GM23338 (cell line): Measurements from ENCODE around the gene NEK10. TPM values are rescaled to one million over a fixed set of nuclear protein-coding genes. Genes with fewer than 3 reads are reported as not detected.

Experiments
- ATAC-seq: fragments of 200-7000 bp; cut with Tn5 transposase; 3 replicates; pipeline ENCODE4 v1.9.1; 2020
- DNase-seq: peaks from one replicate; pipeline ENCODE4 v3.0.0-alpha.2; 2015; ENCODE audit warnings: low spot score
- H2AFZ ChIP-seq: fragments of 200-600 bp; sonication (generic); 2 replicates; pipeline ENCODE4 v1.8.0; 2016; ENCODE audit warnings: antibody characterized with exemption, mild to moderate bottlenecking, moderate library complexity
- H3F3A ChIP-seq: fragments of 200-600 bp; sonication (generic); replicated peaks from 2 replicates; pipeline ENCODE4 v1.8.0; 2017; ENCODE audit warnings: antibody characterized with exemption, mixed run types, low read depth
- H3K27ac ChIP-seq: fragments of 200-600 bp; sonication (generic); 2 replicates; pipeline ENCODE4 v1.6.1; 2016; ENCODE audit warnings: low read depth
- H3K27me3 ChIP-seq: fragments of 200-600 bp; sonication (generic); 2 replicates; pipeline ENCODE4 v1.8.0; 2016; ENCODE audit warnings: mild to moderate bottlenecking, mixed run types, moderate library complexity; ENCODE audit not compliant: insufficient read depth
- H3K36me3 ChIP-seq: fragments of 200-600 bp; sonication (generic); 2 replicates; pipeline ENCODE4 v1.8.0; 2016; ENCODE audit warnings: mild to moderate bottlenecking; ENCODE audit not compliant: insufficient read depth
- H3K4me1 ChIP-seq: fragments of 200-600 bp; sonication (generic); 2 replicates; pipeline ENCODE4 v1.8.0; 2016; ENCODE audit warnings: mild to moderate bottlenecking, moderate library complexity; ENCODE audit not compliant: insufficient read depth
- H3K4me2 ChIP-seq: fragments of 200-600 bp; sonication (generic); 2 replicates; pipeline ENCODE4 v1.7.1; 2017; ENCODE audit warnings: mixed run types
- H3K4me3 ChIP-seq: fragments of 200-600 bp; sonication (generic); 2 replicates; pipeline ENCODE4 v1.6.1; 2016; ENCODE audit warnings: mixed run types
- H3K79me2 ChIP-seq: fragments of 200-600 bp; sonication (generic); replicated peaks from 2 replicates; pipeline ENCODE4 v1.8.0; 2017; ENCODE audit warnings: mild to moderate bottlenecking; ENCODE audit not compliant: insufficient read depth
- H3K9me2 ChIP-seq: fragments of 200-600 bp; sonication (generic); 2 replicates; pipeline ENCODE4 v1.8.0; 2017; ENCODE audit not compliant: insufficient read depth
- H4K20me1 ChIP-seq: fragments of 200-600 bp; sonication (generic); replicated peaks from 2 replicates; pipeline ENCODE4 v1.8.0; 2017; ENCODE audit warnings: mild to moderate bottlenecking; ENCODE audit not compliant: insufficient read depth
- H3K27ac Mint-ChIP-seq: 2 replicates; pipeline ENCODE4 v1.8.0; 2020; ENCODE audit warnings: inconsistent platforms, mild to moderate bottlenecking, moderate library complexity, mixed read lengths
- H3K27me3 Mint-ChIP-seq: 3 replicates; pipeline ENCODE4 v1.8.0; 2022; ENCODE audit warnings: low read depth, mild to moderate bottlenecking, moderate library complexity, mixed read lengths, inconsistent platforms; ENCODE audit not compliant: insufficient read depth, poor library complexity
- H3K36me3 Mint-ChIP-seq: 3 replicates; pipeline ENCODE4 v1.8.0; 2021; ENCODE audit warnings: low read depth, mild to moderate bottlenecking, inconsistent platforms, moderate library complexity, mixed read lengths
- H3K4me1 Mint-ChIP-seq: 3 replicates; pipeline ENCODE4 v1.8.0; 2020; ENCODE audit warnings: mild to moderate bottlenecking, inconsistent platforms, mixed read lengths
- H3K4me3 Mint-ChIP-seq: 3 replicates; pipeline ENCODE4 v1.8.0; 2021; ENCODE audit warnings: moderate library complexity, mild to moderate bottlenecking, inconsistent platforms, mixed read lengths
- H3K9me3 Mint-ChIP-seq: 3 replicates; pipeline ENCODE4 v1.8.0; 2020; ENCODE audit warnings: moderate library complexity, mild to moderate bottlenecking, inconsistent platforms, mixed read lengths
- CREB1 ChIP-seq: fragments of 250-450 bp; sonication (Bioruptor Pico); IDR thresholded peaks from 2 replicates; pipeline ENCODE4 v1.5.0; 2020; ENCODE audit warnings: low read depth, mild to moderate bottlenecking, moderate library complexity
- CTCF ChIP-seq, 2 experiments: fragments of 200-600 bp in 1 of 2; sonication (generic) in 1 of 2; conservative IDR thresholded peaks; 2 replicates each; pipeline versions ENCODE4 v1.5.1 to v1.6.1; 2016 to 2017; ENCODE audit warnings: antibody characterized with exemption in 2 of 2, low read depth in 2 of 2, mild to moderate bottlenecking in 2 of 2, moderate library complexity in 1 of 2
- ETS1 ChIP-seq: IDR thresholded peaks from 2 replicates; pipeline ENCODE4 v1.6.1; 2016; ENCODE audit warnings: antibody characterized with exemption
- EZH2 ChIP-seq: fragments of 200-600 bp; sonication (generic); IDR thresholded peaks from one replicate; pipeline ENCODE4 v1.8.0; 2017; ENCODE audit warnings: antibody characterized with exemption, mild to moderate bottlenecking, low read depth; ENCODE audit not compliant: unreplicated experiment
- EZH2phosphoT487 ChIP-seq: fragments of 200-600 bp; sonication (generic); IDR thresholded peaks from one replicate; pipeline ENCODE4 v1.8.1; 2018; ENCODE audit warnings: antibody characterized with exemption; ENCODE audit not compliant: unreplicated experiment
- JUNB ChIP-seq: IDR thresholded peaks from one replicate; pipeline ENCODE4 v1.6.1; 2016; ENCODE audit warnings: antibody characterized with exemption; ENCODE audit not compliant: unreplicated experiment
- NANOG ChIP-seq: IDR thresholded peaks from 2 replicates; pipeline ENCODE4 v1.6.1; 2016; ENCODE audit warnings: antibody characterized with exemption, borderline replicate concordance
- POLR2AphosphoS5 ChIP-seq: IDR thresholded peaks from 2 replicates; pipeline ENCODE4 v1.6.1; 2016; ENCODE audit warnings: antibody characterized with exemption, low read depth
- REST ChIP-seq: IDR thresholded peaks from one replicate; pipeline ENCODE4 v1.6.1; 2018; ENCODE audit warnings: antibody characterized with exemption; ENCODE audit not compliant: unreplicated experiment
- STAT1 ChIP-seq: IDR thresholded peaks from one replicate; pipeline ENCODE4 v1.6.1; 2016; ENCODE audit warnings: antibody characterized with exemption; ENCODE audit not compliant: unreplicated experiment
- ZNF114 ChIP-seq: fragments of 250-450 bp; sonication (Bioruptor Pico); IDR thresholded peaks from 2 replicates; pipeline ENCODE4 v1.5.0; 2020; ENCODE audit warnings: mild to moderate bottlenecking, moderate library complexity
- ZNF331 ChIP-seq: fragments of 250-450 bp; sonication (Bioruptor Pico); IDR thresholded peaks from 2 replicates; pipeline ENCODE4 v1.5.0; 2020; ENCODE audit warnings: low read depth, mild to moderate bottlenecking, moderate library complexity
- ZNF462 ChIP-seq: fragments of 250-450 bp; sonication (Bioruptor Pico); IDR thresholded peaks from 2 replicates; pipeline ENCODE4 v1.5.0; 2020; ENCODE audit warnings: mild to moderate bottlenecking, moderate library complexity
- polyA plus RNA-seq: library from polyadenylated mRNA; unstranded; fragments of >200 nt; fragmentation: Nextera tagmentation; extraction: Ambion mirVana; gene quantifications from 2 replicates; pipeline ENCODE4 v1.2.1, GENCODE V29; 2016
- total RNA-seq: library from RNA; depleted of rRNA; stranded (reverse); fragments of >200 nt; shearing (Covaris generic); gene quantifications from 2 replicates; pipeline ENCODE4 v1.2.3, GENCODE V29; 2014

The NEK10 gene
- total and polyA plus RNA-seq, 2 experiments from 2014 or later, result 0.55 to 2.0 TPM

GRCh38 chr3:27311400-27311799, 57.8 kb downstream of the NEK10 start (continued):
- no peak for TF ChIP-seq CTCF (conservative IDR thresholded peaks at IDR 0.05; ENCODE audit: low read depth in 2 of 2)
- TF ChIP-seq STAT1, result no peak
- TF ChIP-seq JUNB, result no peak
- no peak for TF ChIP-seq NANOG
- no peak for TF ChIP-seq REST
- TF ChIP-seq POLR2AphosphoS5, result no peak

- H3K27ac Mint-ChIP-seq, result no peak overlapping the region
- H3K4me3 Mint-ChIP-seq, result no peak overlapping the region
- Histone ChIP-seq H3K27me3 (no peaks in the 10 kb centered on the region), H3K4me2 (no peak overlapping the region), H3K9me2 (no peaks in the 10 kb centered on the region), H3K4me1 (no peaks in the 10 kb centered on the region), H3K27ac (no peak overlapping the region), H3K36me3 (no peaks in the 10 kb centered on the region), H3K79me2 (no peaks in the 10 kb centered on the region), H4K20me1 (no peaks in the 10 kb centered on the region), H3K4me3 (no peak overlapping the region), H3F3A (no peaks in the 10 kb centered on the region), H2AFZ (no peak overlapping the region)
- peaks cover 8% of the 10 kb centered on the region; the same call in 2 of the 3 replicates for H3K9me3 Mint-ChIP-seq
- no peak for DNase-seq
- H3K4me1 Mint-ChIP-seq, result no peaks in the 10 kb centered on the region
- peaks cover 3% of the 10 kb centered on the region; the same call in 2 of the 3 replicates for H3K36me3 Mint-ChIP-seq
- no peaks in the 10 kb centered on the region for H3K27me3 Mint-ChIP-seq
- ATAC-seq, result no peak
- no peak for TF ChIP-seq EZH2
- TF ChIP-seq EZH2phosphoT487, result no peak
- TF ChIP-seq ZNF331, result no peak
- no peak for TF ChIP-seq STAT1
- TF ChIP-seq ETS1, result no peak
- no peak for TF ChIP-seq POLR2AphosphoS5
- TF ChIP-seq NANOG, result no peak
- no peak for TF ChIP-seq ZNF462 (CRISPR knock-in tag)
- TF ChIP-seq ZNF114 (CRISPR knock-in tag), result no peak
- TF ChIP-seq CREB1 (CRISPR knock-in tag), result no peak
Observed at GRCh38 chr3:27310688-27311087, 58.5 kb downstream of the NEK10 start.
